GM10248 (cell line): ENCODE results near the gene MSH5.

ENCODE experiments used
- CTCF ChIA-PET: fragments of 300-600 bp; sonication (Branson Sonifier 250); formaldehyde crosslinking; extraction: SDS; loops from one replicate; lab custom pipeline; 2021; ENCODE audit warnings: antibody characterized with exemption; lab: Yijun Ruan, JAX
- POLR2A ChIA-PET: fragments of 350-650 bp; sonication (Branson Sonifier 250); formaldehyde crosslinking; extraction: SDS; loops from one replicate; lab custom pipeline; 2020; ENCODE audit warnings: antibody characterized with exemption; lab: Yijun Ruan, JAX
- DNase-seq: peaks from one replicate; pipeline ENCODE4 v3.0.0; 2012; ENCODE audit errors: extremely low spot score
- TF ChIP-seq, protein P1 (sequence below): IDR thresholded peaks from 2 replicates; pipeline ENCODE4 v1.5.1; 2012; ENCODE audit warnings: mild to moderate bottlenecking, low read depth; ENCODE audit errors: extremely low read depth, missing control alignments, control extremely low read depth

The MSH5 gene

GRCh38 chr6:31710523-31711219 is 29.1 kb upstream of the MSH5 start:
- POLR2A ChIA-PET = interaction anchor here (0.6 to 1.2 kb wide), 2 partner anchors 17 to 186 kb away, joined by 3 to 7 read pairs; no protein-coding TSS in a partner anchor
- TF ChIP-seq, protein P1, sequence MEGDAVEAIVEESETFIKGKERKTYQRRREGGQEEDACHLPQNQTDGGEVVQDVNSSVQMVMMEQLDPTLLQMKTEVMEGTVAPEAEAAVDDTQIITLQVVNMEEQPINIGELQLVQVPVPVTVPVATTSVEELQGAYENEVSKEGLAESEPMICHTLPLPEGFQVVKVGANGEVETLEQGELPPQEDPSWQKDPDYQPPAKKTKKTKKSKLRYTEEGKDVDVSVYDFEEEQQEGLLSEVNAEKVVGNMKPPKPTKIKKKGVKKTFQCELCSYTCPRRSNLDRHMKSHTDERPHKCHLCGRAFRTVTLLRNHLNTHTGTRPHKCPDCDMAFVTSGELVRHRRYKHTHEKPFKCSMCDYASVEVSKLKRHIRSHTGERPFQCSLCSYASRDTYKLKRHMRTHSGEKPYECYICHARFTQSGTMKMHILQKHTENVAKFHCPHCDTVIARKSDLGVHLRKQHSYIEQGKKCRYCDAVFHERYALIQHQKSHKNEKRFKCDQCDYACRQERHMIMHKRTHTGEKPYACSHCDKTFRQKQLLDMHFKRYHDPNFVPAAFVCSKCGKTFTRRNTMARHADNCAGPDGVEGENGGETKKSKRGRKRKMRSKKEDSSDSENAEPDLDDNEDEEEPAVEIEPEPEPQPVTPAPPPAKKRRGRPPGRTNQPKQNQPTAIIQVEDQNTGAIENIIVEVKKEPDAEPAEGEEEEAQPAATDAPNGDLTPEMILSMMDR = no peak
- CTCF ChIA-PET = interaction anchor here (1.5 to 4.3 kb wide), 4 partner anchors 15 to 119 kb away, joined by 4 to 14 read pairs (median 5); partner anchors contain the start of gene DDAH2
- DNase-seq = no peak

GRCh38 chr6:31711233-31711632 is 28.6 kb upstream of the MSH5 start:
- DNase-seq = no peak
- ChIA-PET CTCF (interaction anchor here (1.5 to 4.3 kb wide), 4 partner anchors 14 to 119 kb away, joined by 4 to 14 read pairs (median 5); partner anchors contain the start of gene DDAH2), POLR2A (interaction anchor here (1.2 kb wide), 1 partner anchor 16 kb away, joined by 3 read pairs; no protein-coding TSS in a partner anchor)
- TF ChIP-seq, protein P1 = no peak

GRCh38 chr6:31712296-31712695 is 27.5 kb upstream of the MSH5 start:
- ChIA-PET POLR2A (interaction anchor here (0.8 kb wide), 1 partner anchor 13 kb away, joined by 5 read pairs; no protein-coding TSS in a partner anchor), CTCF (interaction anchor here (1.5 to 4.3 kb wide), 3 partner anchors 13 to 57 kb away, joined by 5 to 14 read pairs (median 5); partner anchors contain the start of gene DDAH2)
- no peak for DNase-seq
- TF ChIP-seq, protein P1 = no peak

DNA sequence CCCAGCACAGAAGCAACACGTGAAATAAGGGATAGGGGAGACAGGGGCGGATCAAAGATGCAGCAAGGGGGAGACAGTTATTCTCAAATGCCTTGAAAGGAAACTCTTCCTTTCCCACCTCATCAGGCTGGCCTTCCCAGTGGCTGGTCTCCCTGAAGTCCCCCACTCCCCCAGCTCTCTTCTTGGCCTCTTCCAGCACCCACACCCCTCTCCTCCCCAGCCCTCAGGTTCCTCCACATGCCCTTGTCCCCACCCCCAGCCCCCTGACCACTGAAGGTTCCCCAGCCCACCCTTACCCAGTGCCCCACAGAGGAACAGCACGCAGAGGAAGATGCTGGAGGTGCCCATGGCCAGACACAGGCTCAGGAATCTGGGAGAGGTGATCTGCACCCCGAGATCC is 26.3 kb upstream of the MSH5 start:
- ChIA-PET POLR2A (no interaction called here), CTCF (interaction anchor here (1.0 to 3.1 kb wide), 5 partner anchors 10 to 25 kb away, joined by 4 to 21 read pairs (median 7); partner anchors contain the start of genes ABHD16A, DDAH2 and MPIG6B)
- TF ChIP-seq, protein P1 = no peak
- no peak for DNase-seq

DNA sequence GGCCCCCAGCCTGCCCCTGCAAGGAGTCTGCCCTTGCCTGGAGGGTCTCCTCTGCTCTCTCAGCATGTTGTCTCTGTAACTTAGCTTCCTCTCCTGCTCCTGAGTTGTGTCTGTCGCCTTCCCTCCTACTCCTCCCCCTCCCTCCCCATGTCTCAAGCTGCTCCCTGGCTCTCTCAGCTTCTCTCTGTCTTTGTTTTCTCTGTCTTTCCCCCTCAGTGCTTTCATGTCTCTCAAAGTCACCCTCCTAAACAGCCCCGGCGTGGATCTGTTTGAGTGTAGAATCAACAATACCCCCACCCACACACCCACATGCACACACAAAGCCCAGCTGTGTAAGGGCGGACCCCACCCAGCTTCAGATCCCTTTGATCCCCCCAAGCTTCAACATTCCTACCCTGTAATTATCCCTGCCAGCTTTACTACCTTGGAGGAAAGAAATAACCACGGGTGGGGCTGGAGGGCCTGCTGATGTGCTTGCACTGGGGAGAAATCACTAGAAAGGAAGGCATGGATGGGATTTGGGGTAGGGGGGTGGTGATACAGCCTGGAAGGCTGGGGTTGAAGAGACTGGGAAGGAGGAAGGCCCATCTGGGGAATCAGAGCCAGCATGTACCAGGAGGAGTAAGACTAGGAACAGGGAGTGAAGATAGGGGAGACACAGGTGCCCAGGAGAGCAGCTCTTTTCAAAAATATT is 25.7 kb upstream of the MSH5 start:
- ChIA-PET CTCF (interaction anchor here (0.9 to 3.1 kb wide), 6 partner anchors 10 to 238 kb away, joined by 3 to 21 read pairs (median 6); partner anchors contain the start of genes ABHD16A, DDAH2 and MPIG6B), POLR2A (no interaction called here)
- DNase-seq = no peak
- TF ChIP-seq, protein P1 = no peak

- POLR2A ChIA-PET = no interaction called here
- TF ChIP-seq, protein P1 = no peak
- CTCF ChIA-PET = interaction anchor here (0.9 to 3.1 kb wide), 7 partner anchors 8 to 237 kb away, joined by 3 to 21 read pairs (median 3); partner anchors contain the start of genes ABHD16A, ATP6V1G2, DDAH2 and MPIG6B
- no peak for DNase-seq
Measured at GRCh38 chr6:31715022-31715958, 24.5 kb upstream of the MSH5 start, which contains the start of gene LY6G6D. LY6G6D (plus strand) TSS chr6:31715348; CDS start chr6:31715356, 8 bp downstream.
